ENCODE results near the gene KLHL2.
A peak's percentile ranks its signal among the peaks of the same experiment; 100 is the strongest.
"Not testable (repeated sequence)": the region's sequence is repeated elsewhere in the genome, so short reads cannot be mapped to it uniquely, and the experiment has no call there.

KLHL2 gene

DNA sequence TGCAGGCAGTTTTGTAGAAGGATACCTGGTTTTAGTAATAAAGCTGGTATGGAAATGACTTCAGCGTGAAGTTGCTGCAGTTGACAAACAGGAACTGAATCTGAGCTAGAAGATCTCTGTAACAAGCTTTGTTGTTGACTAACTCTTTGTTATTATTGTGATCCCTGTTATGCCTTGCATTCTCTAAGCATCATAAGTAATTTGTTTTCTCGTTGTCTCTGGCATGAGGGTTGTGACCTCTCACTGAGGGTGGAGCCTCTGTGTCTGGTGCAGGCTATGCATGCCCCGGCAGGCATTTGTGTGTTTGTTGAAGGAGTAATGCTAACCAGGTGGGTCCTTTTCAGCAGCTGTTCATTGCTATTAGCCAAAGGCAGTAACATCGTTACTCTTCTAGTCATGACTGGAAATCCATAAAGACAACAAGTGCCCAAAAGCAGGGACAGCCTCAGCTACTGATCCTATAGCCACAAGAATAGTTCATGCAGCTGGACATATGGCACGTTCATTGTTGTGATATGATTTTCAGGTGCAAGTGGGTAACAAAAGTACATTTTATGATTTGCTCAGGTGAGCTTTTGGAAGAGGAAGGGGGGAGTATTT, 30.8 kb downstream of the KLHL2 start:
- H3K36me3 ChIP-seq (ENCODE audit: control insufficient read depth in 2 of 2, insufficient read depth in 1 of 2, low read length in 2 of 2); POLR2A ChIA-PET; H3K4me1 ChIP-seq (ENCODE audit: control insufficient read depth, insufficient read depth, low read length); H3K4me3 ChIP-seq (ENCODE audit: low read depth, low read length); H3K9me3 ChIP-seq (ENCODE audit: control insufficient read depth, insufficient read depth, low read depth, low read length); H3K27ac ChIP-seq (ENCODE audit: extremely low read depth, low read depth, low read length): not testable (repeated sequence)
- TF ChIP-seq SCRT2 (tag by site-specific recombination; IDR thresholded peaks at IDR 0.05) (peak; percentile 41; the same call in 1 of the 2 replicates), ZBTB17 (tag by site-specific recombination; IDR thresholded peaks at IDR 0.05) (0 out of 2 replicates have a peak, but pooled peaks have one; percentile 43)
- CTCF ChIA-PET = interaction anchor here (0.6 kb wide), 1 partner anchor 154 kb away, joined by 3 read pairs; no protein-coding TSS in a partner anchor

DNA sequence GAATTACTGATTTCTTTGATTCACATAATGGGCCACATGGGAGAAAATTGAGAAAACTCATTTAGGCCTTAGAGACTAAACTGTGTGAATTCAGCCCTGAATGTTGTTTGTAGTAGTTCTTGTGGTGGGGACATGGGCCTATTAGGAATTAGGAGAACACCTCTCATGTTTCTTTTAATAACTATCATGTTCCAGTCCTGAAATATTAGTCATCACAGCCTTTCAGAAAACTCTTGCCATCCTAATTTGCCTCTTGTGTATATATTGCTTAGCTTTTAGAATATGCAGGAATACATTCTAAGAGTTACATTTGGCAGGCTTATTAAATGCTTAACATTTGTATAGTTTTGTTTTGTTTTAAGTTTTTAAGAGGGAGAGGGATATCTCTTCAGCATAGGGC, 33.4 kb downstream of the KLHL2 start:
- H3K36me3 ChIP-seq (ENCODE audit: control insufficient read depth in 2 of 2, insufficient read depth in 1 of 2, low read length in 2 of 2); POLR2A ChIA-PET; H3K4me1 ChIP-seq (ENCODE audit: control insufficient read depth, insufficient read depth, low read length); H3K9me3 ChIP-seq (ENCODE audit: control insufficient read depth, insufficient read depth, low read depth, low read length); H3K4me3 ChIP-seq (ENCODE audit: low read depth, low read length); CTCF ChIA-PET; H3K27ac ChIP-seq (ENCODE audit: extremely low read depth, low read depth, low read length): not testable (repeated sequence)

- H3K4me1 ChIP-seq (ENCODE audit: control insufficient read depth, insufficient read depth, low read length); CTCF ChIA-PET; POLR2A ChIA-PET; H3K9me3 ChIP-seq (ENCODE audit: control insufficient read depth, insufficient read depth, low read depth, low read length); H3K27ac ChIP-seq (ENCODE audit: extremely low read depth, low read depth, low read length); H3K4me3 ChIP-seq (ENCODE audit: low read depth, low read length); H3K36me3 ChIP-seq (ENCODE audit: control insufficient read depth in 2 of 2, insufficient read depth in 1 of 2, low read length in 2 of 2): not testable (repeated sequence)
Observed at GRCh38 chr4:165244148-165244547, 36.8 kb downstream of the KLHL2 start.

DNA sequence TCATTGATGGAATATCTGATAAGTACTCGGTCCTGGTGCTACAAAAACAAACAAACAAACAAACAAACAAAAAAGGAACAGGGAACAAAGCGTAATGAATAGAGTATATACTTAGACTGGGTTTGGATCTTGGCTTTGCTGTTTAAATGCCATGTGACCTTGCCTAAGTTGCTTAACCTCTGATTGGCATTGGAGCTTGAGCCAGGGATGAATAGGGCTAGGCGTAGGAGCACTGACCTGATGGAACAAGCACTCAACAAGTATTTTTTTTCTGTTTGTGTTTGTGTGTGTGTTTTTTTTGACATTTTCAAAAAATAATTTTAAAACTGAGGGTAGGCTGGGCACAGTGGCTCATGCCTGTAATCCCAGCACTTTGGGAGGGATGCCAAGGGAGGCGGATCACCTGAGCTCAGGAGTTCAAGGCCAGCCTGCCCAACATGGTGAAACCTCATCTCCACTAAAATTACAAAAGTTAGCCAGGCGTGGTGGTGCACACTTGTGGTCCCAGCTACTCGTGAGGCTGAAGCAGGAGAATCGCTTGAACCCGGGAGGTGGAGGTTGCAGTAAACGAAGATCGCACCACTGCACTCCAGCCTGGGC, 37.3 kb downstream of the KLHL2 start:
- H3K4me3 ChIP-seq (ENCODE audit: low read depth, low read length); H3K27ac ChIP-seq (ENCODE audit: extremely low read depth, low read depth, low read length); H3K4me1 ChIP-seq (ENCODE audit: control insufficient read depth, insufficient read depth, low read length); POLR2A ChIA-PET; H3K9me3 ChIP-seq (ENCODE audit: control insufficient read depth, insufficient read depth, low read depth, low read length); H3K36me3 ChIP-seq (ENCODE audit: control insufficient read depth in 2 of 2, insufficient read depth in 1 of 2, low read length in 2 of 2); CTCF ChIA-PET: not testable (repeated sequence)

DNA sequence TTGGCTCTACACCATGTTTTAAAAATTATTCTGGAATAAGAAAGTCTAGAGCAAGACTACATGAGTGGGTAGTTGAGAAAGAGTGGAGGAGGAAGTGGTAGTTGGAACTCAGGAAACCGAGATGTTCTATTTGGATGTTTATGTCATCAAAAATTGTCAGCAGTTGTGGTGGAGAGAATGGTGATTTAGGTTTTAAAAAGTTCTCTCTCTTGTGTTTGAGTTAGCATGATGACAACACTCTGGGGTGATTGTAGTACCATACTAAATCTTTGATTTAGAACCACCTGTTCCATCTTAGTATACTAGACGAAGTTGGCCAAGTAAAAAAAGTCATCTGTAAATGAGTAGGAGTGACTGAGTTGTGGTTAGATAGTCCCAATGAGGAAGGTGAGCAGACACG, 40.7 kb downstream of the KLHL2 start:
- H3K9me3 ChIP-seq (ENCODE audit: control insufficient read depth, insufficient read depth, low read depth, low read length) = no peaks in the 10 kb centered on the region
- CTCF ChIA-PET = no interaction called here
- TF ChIP-seq REPIN1 (tag by site-specific recombination; IDR thresholded peaks at IDR 0.05; ENCODE audit: low read depth) (no peak), REST (tag by site-specific recombination; IDR thresholded peaks at IDR 0.05) (no peak), ZNF138 (tag by site-specific recombination; IDR thresholded peaks at IDR 0.05; ENCODE audit: borderline replicate concordance) (no peak), MZF1 (tag by site-specific recombination; IDR thresholded peaks at IDR 0.05; ENCODE audit: borderline replicate concordance) (no peak)
- TF ChIP-seq, protein P1, sequence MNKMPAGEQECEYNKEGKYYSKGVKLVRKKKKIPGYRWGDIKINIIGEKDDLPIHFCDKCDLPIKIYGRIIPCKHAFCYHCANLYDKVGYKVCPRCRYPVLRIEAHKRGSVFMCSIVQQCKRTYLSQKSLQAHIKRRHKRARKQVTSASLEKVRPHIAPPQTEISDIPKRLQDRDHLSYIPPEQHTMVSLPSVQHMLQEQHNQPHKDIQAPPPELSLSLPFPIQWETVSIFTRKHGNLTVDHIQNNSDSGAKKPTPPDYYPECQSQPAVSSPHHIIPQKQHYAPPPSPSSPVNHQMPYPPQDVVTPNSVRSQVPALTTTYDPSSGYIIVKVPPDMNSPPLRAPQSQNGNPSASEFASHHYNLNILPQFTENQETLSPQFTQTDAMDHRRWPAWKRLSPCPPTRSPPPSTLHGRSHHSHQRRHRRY (tag by site-specific recombination; IDR thresholded peaks at IDR 0.05) = no peak
- POLR2A ChIA-PET = interaction anchor here (0.6 kb wide), 1 partner anchor 95 kb away, joined by 3 read pairs; no protein-coding TSS in a partner anchor
- no peaks in the 10 kb centered on the region for H3K36me3 ChIP-seq (ENCODE audit: control insufficient read depth in 2 of 2, insufficient read depth in 1 of 2, low read length in 2 of 2)
- H3K4me1 ChIP-seq (ENCODE audit: control insufficient read depth, insufficient read depth, low read length) = no peaks in the 10 kb centered on the region
- H3K4me3 ChIP-seq (ENCODE audit: low read depth, low read length) = no peak overlapping the region
- H3K27ac ChIP-seq (ENCODE audit: extremely low read depth, low read depth, low read length) = no peak overlapping the region

GRCh38 chr4:165248904-165249303, 41.5 kb downstream of the KLHL2 start:
- H3K9me3 ChIP-seq (ENCODE audit: control insufficient read depth, insufficient read depth, low read depth, low read length); POLR2A ChIA-PET; H3K36me3 ChIP-seq (ENCODE audit: control insufficient read depth in 2 of 2, insufficient read depth in 1 of 2, low read length in 2 of 2); CTCF ChIA-PET; H3K27ac ChIP-seq (ENCODE audit: extremely low read depth, low read depth, low read length); H3K4me1 ChIP-seq (ENCODE audit: control insufficient read depth, insufficient read depth, low read length); H3K4me3 ChIP-seq (ENCODE audit: low read depth, low read length): not testable (repeated sequence)

- POLR2A ChIA-PET; CTCF ChIA-PET; H3K36me3 ChIP-seq (ENCODE audit: control insufficient read depth in 2 of 2, insufficient read depth in 1 of 2, low read length in 2 of 2); H3K27ac ChIP-seq (ENCODE audit: extremely low read depth, low read depth, low read length); H3K4me3 ChIP-seq (ENCODE audit: low read depth, low read length); H3K4me1 ChIP-seq (ENCODE audit: control insufficient read depth, insufficient read depth, low read length); H3K9me3 ChIP-seq (ENCODE audit: control insufficient read depth, insufficient read depth, low read depth, low read length): not testable (repeated sequence)
Observed at GRCh38 chr4:165254771-165255170, 47.4 kb downstream of the KLHL2 start.

DNA sequence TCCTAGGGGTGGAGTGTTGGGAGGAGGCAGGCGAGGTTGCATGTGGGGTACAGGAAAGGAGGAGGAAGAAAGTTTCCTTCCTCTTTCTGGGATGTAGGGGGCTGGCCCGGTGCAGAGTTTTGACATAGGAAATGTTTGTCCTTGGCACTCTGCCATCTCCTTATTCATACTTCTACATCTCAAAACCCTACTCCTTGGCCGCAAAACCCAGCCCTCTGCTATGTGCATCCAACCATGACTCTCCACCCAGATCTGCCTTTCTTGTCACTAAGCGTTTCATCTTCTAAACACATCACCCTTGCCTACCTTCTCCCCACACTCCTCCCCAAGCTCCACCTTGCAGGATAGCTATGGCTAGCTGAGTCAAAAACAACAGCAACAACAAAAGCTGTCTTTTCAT, 48.1 kb downstream of the KLHL2 start:
- H3K9me3 ChIP-seq (ENCODE audit: control insufficient read depth, insufficient read depth, low read depth, low read length); H3K36me3 ChIP-seq (ENCODE audit: control insufficient read depth in 2 of 2, insufficient read depth in 1 of 2, low read length in 2 of 2); H3K4me3 ChIP-seq (ENCODE audit: low read depth, low read length); H3K27ac ChIP-seq (ENCODE audit: extremely low read depth, low read depth, low read length); H3K4me1 ChIP-seq (ENCODE audit: control insufficient read depth, insufficient read depth, low read length); POLR2A ChIA-PET; CTCF ChIA-PET: not testable (repeated sequence)

Data from HEK293 (cell line).